VCaP (cell line): Measurements from ENCODE around the gene SLC35G1.

Experiments used
- H3K27ac ChIP-seq: fragments of 450-650 bp; 2 replicates; pipeline ENCODE4 v1.5.1; 2017
- CTCF ChIP-seq: fragments of 450-650 bp; conservative IDR thresholded peaks from 2 replicates; pipeline ENCODE4 v1.5.1; 2017; ENCODE audit warnings: mild to moderate bottlenecking, moderate library complexity

The SLC35G1 gene

GRCh38 chr10:93897070-93897780 lies 3.4 kb downstream of the SLC35G1 start:
- TF ChIP-seq CTCF: no peak
- peak overlapping the region; percentile 28; the same call in 1 of the 2 replicates for H3K27ac ChIP-seq

- no peak overlapping the region for H3K27ac ChIP-seq
- no peak for TF ChIP-seq CTCF
These were observed 5.3 kb downstream of the SLC35G1 start for GRCh38 chr10:93899109-93899508.

GRCh38 chr10:93903051-93903450 lies 9.3 kb downstream of the SLC35G1 start:
- TF ChIP-seq CTCF: no peak
- no peak overlapping the region for H3K27ac ChIP-seq

GRCh38 chr10:93904901-93905300 lies 11.1 kb downstream of the SLC35G1 start:
- TF ChIP-seq CTCF: no peak
- H3K27ac ChIP-seq: no peak overlapping the region

- TF ChIP-seq CTCF: no peak
These were observed 13.3 kb downstream of the SLC35G1 start for GRCh38 chr10:93907059-93907458.

GRCh38 chr10:93911866-93912265 lies 18.1 kb downstream of the SLC35G1 start:
- no peak overlapping the region for H3K27ac ChIP-seq
- no peak for TF ChIP-seq CTCF

More at GRCh38 chr10:93907059-93907458, 13.3 kb downstream of the SLC35G1 start:
- no peak overlapping the region for H3K27ac ChIP-seq

- no peak for TF ChIP-seq CTCF
These were observed 18.7 kb downstream of the SLC35G1 start for GRCh38 chr10:93912444-93912843.

More at GRCh38 chr10:93912444-93912843, 18.7 kb downstream of the SLC35G1 start:
- no peak overlapping the region for H3K27ac ChIP-seq
